Ureter (tissue), 1 donor: ENCODE measurements around the gene PDE4C. TPM values are rescaled to one million over a fixed set of nuclear protein-coding genes. Genes with fewer than 3 reads are reported as not detected.

ENCODE experiments used
- DNase-seq: peaks from one replicate; pipeline ENCODE4 v3.0.0-alpha.2; 2020; ENCODE audit warnings: low spot score
- total RNA-seq: library from RNA; stranded (reverse); gene quantifications from one replicate; pipeline ENCODE4 v1.2.4, GENCODE V29; 2023
- donor health status: DM: yes; HTN: yes; CAD: no.

PDE4C gene
- 3.0 TPM for total RNA-seq

- no peak for DNase-seq
These were observed at the start of gene PDE4C for GRCh38 chr19:18225702-18226468. Gene PDE4C (minus strand): TSS chr19:18226438. CDS start chr19:18226415, 23 bp downstream.

- DNase-seq = peak; percentile 91
These were observed 48.6 kb upstream of the PDE4C start for GRCh38 chr19:18274781-18275356.

- no peak for DNase-seq
These were observed 48.1 kb upstream of the PDE4C start, which contains the start of gene IQCN for GRCh38 chr19:18274219-18274780. Gene IQCN (minus strand): TSS chr19:18274452. CDS start chr19:18269478, 4,974 bp downstream.

- DNase-seq = no peak
These were observed 47.5 kb upstream of the PDE4C start for GRCh38 chr19:18273561-18274218.

GRCh38 chr19:18271433-18271841 lies 45.2 kb upstream of the PDE4C start:
- no peak for DNase-seq

GRCh38 chr19:18270326-18270725 lies 44.1 kb upstream of the PDE4C start:
- DNase-seq = no peak

GRCh38 chr19:18269070-18269723 lies 43.0 kb upstream of the PDE4C start:
- DNase-seq = no peak

- no peak for DNase-seq
These were observed 40.8 kb upstream of the PDE4C start for GRCh38 chr19:18266771-18267686.

- DNase-seq = no peak
These were observed 39.3 kb upstream of the PDE4C start for GRCh38 chr19:18265582-18265981.

- no peak for DNase-seq
These were observed 38.8 kb upstream of the PDE4C start for GRCh38 chr19:18264971-18265540.

- DNase-seq = no peak
These were observed 38.1 kb upstream of the PDE4C start for GRCh38 chr19:18264137-18264854.

- no peak for DNase-seq
These were observed 37.3 kb upstream of the PDE4C start for GRCh38 chr19:18263324-18264136.

GRCh38 chr19:18262917-18263316 lies 36.7 kb upstream of the PDE4C start:
- DNase-seq = no peak

GRCh38 chr19:18262144-18262543 lies 35.9 kb upstream of the PDE4C start:
- DNase-seq = no peak

GRCh38 chr19:18261474-18261873 lies 35.2 kb upstream of the PDE4C start:
- DNase-seq = no peak

- DNase-seq = no peak
These were observed 33.7 kb upstream of the PDE4C start for GRCh38 chr19:18259893-18260292.

GRCh38 chr19:18257503-18258470 lies 31.5 kb upstream of the PDE4C start:
- DNase-seq = no peak
